ENCODE data around the gene CHI3L1.

CHI3L1 gene

DNA sequence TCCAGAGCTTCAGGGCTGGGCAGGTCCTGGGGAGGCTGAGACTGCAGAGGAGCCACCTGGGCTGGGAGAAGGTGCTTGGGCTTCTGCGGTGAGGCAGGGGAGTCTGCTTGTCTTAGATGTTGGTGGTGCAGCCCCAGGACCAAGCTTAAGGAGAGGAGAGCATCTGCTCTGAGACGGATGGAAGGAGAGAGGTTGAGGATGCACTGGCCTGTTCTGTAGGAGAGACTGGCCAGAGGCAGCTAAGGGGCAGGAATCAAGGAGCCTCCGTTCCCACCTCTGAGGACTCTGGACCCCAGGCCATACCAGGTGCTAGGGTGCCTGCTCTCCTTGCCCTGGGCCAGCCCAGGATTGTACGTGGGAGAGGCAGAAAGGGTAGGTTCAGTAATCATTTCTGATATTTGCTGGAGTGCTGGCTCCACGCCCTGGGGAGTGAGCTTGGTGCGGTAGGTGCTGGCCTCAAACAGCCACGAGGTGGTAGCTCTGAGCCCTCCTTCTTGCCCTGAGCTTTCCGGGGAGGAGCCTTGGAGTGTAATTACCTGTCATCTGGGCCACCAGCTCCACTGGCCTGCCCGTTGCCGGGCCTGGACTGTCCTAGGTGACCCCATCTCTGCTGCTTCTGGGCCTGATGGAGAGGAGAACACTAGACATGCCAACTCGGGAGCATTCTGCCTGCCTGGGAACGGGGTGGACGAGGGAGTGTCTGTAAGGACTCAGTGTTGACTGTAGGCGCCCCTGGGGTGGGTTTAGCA, 20.1 kb downstream of the CHI3L1 start:
- TF ChIP-seq SIN3A (IDR thresholded peaks at IDR 0.05; ENCODE audit: borderline replicate concordance, insufficient read depth, low read length) (no peak), POLR2AphosphoS5 (IDR thresholded peaks at IDR 0.05; ENCODE audit: low read depth, low read length) (no peak), TAF1 (IDR thresholded peaks at IDR 0.05; ENCODE audit: borderline replicate concordance, insufficient read depth, low read length) (no peak), FOXP2 (optimal IDR thresholded peaks at IDR 0.05; ENCODE audit: borderline replicate concordance, extremely low read depth, extremely low read length, insufficient read depth) (no peak)
- TF ChIP-seq, protein P1, sequence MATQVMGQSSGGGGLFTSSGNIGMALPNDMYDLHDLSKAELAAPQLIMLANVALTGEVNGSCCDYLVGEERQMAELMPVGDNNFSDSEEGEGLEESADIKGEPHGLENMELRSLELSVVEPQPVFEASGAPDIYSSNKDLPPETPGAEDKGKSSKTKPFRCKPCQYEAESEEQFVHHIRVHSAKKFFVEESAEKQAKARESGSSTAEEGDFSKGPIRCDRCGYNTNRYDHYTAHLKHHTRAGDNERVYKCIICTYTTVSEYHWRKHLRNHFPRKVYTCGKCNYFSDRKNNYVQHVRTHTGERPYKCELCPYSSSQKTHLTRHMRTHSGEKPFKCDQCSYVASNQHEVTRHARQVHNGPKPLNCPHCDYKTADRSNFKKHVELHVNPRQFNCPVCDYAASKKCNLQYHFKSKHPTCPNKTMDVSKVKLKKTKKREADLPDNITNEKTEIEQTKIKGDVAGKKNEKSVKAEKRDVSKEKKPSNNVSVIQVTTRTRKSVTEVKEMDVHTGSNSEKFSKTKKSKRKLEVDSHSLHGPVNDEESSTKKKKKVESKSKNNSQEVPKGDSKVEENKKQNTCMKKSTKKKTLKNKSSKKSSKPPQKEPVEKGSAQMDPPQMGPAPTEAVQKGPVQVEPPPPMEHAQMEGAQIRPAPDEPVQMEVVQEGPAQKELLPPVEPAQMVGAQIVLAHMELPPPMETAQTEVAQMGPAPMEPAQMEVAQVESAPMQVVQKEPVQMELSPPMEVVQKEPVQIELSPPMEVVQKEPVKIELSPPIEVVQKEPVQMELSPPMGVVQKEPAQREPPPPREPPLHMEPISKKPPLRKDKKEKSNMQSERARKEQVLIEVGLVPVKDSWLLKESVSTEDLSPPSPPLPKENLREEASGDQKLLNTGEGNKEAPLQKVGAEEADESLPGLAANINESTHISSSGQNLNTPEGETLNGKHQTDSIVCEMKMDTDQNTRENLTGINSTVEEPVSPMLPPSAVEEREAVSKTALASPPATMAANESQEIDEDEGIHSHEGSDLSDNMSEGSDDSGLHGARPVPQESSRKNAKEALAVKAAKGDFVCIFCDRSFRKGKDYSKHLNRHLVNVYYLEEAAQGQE (IDR thresholded peaks at IDR 0.05; ENCODE audit: insufficient read depth in 1 of 2, low read depth in 2 of 2, low read length in 2 of 2): no peak

DNA sequence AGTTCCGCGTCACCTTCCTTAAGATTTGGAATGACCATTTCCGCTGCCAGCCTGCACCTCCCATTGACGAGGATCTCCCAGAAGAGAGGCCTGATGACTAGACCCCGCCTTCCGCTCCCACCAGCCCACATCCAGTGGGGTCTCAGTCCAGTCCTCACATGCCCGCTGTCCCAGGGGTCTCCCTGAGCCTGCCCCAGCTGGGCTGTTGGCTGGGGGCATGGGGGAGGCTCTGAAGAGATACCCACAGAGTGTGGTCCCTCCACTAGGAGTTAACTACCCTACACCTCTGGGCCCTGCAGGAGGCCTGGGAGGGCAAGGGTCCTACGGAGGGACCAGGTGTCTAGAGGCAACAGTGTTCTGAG, 20.7 kb downstream of the CHI3L1 start:
- no peak for TF ChIP-seq POLR2AphosphoS5 (IDR thresholded peaks at IDR 0.05; ENCODE audit: low read depth, low read length)
- TF ChIP-seq, protein P1 (IDR thresholded peaks at IDR 0.05; ENCODE audit: insufficient read depth in 1 of 2, low read depth in 2 of 2, low read length in 2 of 2): no peak
- TF ChIP-seq TAF1 (IDR thresholded peaks at IDR 0.05; ENCODE audit: borderline replicate concordance, insufficient read depth, low read length): no peak
- no peak for TF ChIP-seq SIN3A (IDR thresholded peaks at IDR 0.05; ENCODE audit: borderline replicate concordance, insufficient read depth, low read length)
- TF ChIP-seq FOXP2 (optimal IDR thresholded peaks at IDR 0.05; ENCODE audit: borderline replicate concordance, extremely low read depth, extremely low read length, insufficient read depth): no peak

DNA sequence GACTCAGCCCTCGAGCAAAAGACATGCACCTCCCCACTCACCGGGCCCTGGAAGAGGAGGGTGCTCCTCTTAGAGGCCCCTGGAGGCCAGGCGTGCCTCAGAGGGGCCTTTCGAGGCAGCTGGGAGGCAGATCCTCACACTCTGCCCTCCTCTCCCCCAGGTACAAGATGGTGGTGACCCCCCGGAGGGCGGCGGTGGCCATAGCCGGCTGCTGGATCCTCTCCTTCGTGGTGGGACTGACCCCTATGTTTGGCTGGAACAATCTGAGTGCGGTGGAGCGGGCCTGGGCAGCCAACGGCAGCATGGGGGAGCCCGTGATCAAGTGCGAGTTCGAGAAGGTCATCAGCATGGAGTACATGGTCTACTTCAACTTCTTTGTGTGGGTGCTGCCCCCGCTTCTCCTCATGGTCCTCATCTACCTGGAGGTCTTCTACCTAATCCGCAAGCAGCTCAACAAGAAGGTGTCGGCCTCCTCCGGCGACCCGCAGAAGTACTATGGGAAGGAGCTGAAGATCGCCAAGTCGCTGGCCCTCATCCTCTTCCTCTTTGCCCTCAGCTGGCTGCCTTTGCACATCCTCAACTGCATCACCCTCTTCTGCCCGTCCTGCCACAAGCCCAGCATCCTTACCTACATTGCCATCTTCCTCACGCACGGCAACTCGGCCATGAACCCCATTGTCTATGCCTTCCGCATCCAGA, 21.3 kb downstream of the CHI3L1 start:
- no peak for TF ChIP-seq FOXP2 (optimal IDR thresholded peaks at IDR 0.05; ENCODE audit: borderline replicate concordance, extremely low read depth, extremely low read length, insufficient read depth)
- TF ChIP-seq, protein P1 (IDR thresholded peaks at IDR 0.05; ENCODE audit: insufficient read depth in 1 of 2, low read depth in 2 of 2, low read length in 2 of 2): no peak
- no peak for TF ChIP-seq TAF1 (IDR thresholded peaks at IDR 0.05; ENCODE audit: borderline replicate concordance, insufficient read depth, low read length)
- no peak for TF ChIP-seq SIN3A (IDR thresholded peaks at IDR 0.05; ENCODE audit: borderline replicate concordance, insufficient read depth, low read length)
- no peak for TF ChIP-seq POLR2AphosphoS5 (IDR thresholded peaks at IDR 0.05; ENCODE audit: low read depth, low read length)

DNA sequence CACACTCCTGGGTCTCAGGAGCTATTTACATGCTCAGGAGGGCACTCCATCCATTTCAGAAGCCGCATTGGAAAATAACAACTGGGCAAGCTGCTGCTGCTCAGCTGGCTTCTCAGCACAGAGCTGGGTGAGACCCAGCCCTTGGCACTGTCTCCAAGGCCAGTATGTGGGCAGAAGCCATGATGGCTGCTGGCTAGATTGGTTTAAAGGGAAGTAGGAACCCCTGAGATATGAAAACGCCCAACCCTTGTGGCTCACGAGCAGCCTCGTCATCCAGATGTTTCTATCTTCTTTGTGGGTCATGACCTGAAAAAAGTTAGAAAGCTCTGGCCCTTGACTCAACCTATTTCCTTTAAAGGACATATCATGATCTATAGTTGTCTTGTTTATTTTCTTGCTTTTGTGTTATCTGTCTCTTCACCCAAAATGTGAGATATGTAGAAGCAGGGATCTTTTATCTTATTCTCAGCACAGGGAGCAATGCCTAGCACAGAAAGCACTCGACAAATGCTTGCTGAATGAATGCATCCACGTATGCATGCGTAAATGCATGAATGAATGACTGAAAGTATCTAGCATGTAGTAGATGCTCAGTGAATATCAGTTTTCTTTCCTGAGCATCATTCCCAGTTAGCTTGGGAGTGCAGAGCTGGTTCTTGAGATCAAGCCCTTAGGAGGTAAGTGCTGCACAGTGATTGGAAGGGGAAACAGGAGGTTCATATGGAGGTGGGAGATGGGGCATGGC, 22.4 kb downstream of the CHI3L1 start:
- TF ChIP-seq POLR2AphosphoS5 (IDR thresholded peaks at IDR 0.05; ENCODE audit: low read depth, low read length): no peak
- TF ChIP-seq, protein P1 (IDR thresholded peaks at IDR 0.05; ENCODE audit: insufficient read depth in 1 of 2, low read depth in 2 of 2, low read length in 2 of 2): no peak
- no peak for TF ChIP-seq FOXP2 (optimal IDR thresholded peaks at IDR 0.05; ENCODE audit: borderline replicate concordance, extremely low read depth, extremely low read length, insufficient read depth)
- no peak for TF ChIP-seq TAF1 (IDR thresholded peaks at IDR 0.05; ENCODE audit: borderline replicate concordance, insufficient read depth, low read length)
- no peak for TF ChIP-seq SIN3A (IDR thresholded peaks at IDR 0.05; ENCODE audit: borderline replicate concordance, insufficient read depth, low read length)

Data from PFSK-1 (cell line).